Activated T-cell treated with anti-CD3 and anti-CD28 coated beads, Interleukin-2, amount 50 U/mL, for 24 hours (primary cell): ENCODE data around the gene MYPN.
"Not testable (repeated sequence)": the region's sequence is repeated elsewhere in the genome, so short reads cannot be mapped to it uniquely, and the experiment has no call there.

ENCODE experiments used
- DNase-seq: peaks from one replicate; pipeline ENCODE4 v3.0.0-alpha.2; 2020
- H3K27ac Mint-ChIP-seq: 2 replicates; pipeline ENCODE4 v1.8.0; 2020; ENCODE audit warnings: mild to moderate bottlenecking, mixed read lengths
- H3K27me3 Mint-ChIP-seq: 2 replicates; pipeline ENCODE4 v1.8.0; 2020; ENCODE audit warnings: mixed read lengths
- H3K36me3 Mint-ChIP-seq: 2 replicates; pipeline ENCODE4 v1.8.0; 2020; ENCODE audit warnings: low read depth, mixed read lengths
- H3K4me1 Mint-ChIP-seq: 2 replicates; pipeline ENCODE4 v1.8.0; 2020; ENCODE audit warnings: low read depth, mixed read lengths
- H3K4me3 Mint-ChIP-seq: 2 replicates; pipeline ENCODE4 v1.8.0; 2020; ENCODE audit warnings: mild to moderate bottlenecking, moderate library complexity, mixed read lengths
- H3K9me3 Mint-ChIP-seq: 2 replicates; pipeline ENCODE4 v1.8.0; 2020; ENCODE audit warnings: mixed read lengths

MYPN gene, protein sequence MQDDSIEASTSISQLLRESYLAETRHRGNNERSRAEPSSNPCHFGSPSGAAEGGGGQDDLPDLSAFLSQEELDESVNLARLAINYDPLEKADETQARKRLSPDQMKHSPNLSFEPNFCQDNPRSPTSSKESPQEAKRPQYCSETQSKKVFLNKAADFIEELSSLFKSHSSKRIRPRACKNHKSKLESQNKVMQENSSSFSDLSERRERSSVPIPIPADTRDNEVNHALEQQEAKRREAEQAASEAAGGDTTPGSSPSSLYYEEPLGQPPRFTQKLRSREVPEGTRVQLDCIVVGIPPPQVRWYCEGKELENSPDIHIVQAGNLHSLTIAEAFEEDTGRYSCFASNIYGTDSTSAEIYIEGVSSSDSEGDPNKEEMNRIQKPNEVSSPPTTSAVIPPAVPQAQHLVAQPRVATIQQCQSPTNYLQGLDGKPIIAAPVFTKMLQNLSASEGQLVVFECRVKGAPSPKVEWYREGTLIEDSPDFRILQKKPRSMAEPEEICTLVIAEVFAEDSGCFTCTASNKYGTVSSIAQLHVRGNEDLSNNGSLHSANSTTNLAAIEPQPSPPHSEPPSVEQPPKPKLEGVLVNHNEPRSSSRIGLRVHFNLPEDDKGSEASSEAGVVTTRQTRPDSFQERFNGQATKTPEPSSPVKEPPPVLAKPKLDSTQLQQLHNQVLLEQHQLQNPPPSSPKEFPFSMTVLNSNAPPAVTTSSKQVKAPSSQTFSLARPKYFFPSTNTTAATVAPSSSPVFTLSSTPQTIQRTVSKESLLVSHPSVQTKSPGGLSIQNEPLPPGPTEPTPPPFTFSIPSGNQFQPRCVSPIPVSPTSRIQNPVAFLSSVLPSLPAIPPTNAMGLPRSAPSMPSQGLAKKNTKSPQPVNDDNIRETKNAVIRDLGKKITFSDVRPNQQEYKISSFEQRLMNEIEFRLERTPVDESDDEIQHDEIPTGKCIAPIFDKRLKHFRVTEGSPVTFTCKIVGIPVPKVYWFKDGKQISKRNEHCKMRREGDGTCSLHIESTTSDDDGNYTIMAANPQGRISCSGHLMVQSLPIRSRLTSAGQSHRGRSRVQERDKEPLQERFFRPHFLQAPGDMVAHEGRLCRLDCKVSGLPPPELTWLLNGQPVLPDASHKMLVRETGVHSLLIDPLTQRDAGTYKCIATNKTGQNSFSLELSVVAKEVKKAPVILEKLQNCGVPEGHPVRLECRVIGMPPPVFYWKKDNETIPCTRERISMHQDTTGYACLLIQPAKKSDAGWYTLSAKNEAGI (N-terminal part only)

DNA sequence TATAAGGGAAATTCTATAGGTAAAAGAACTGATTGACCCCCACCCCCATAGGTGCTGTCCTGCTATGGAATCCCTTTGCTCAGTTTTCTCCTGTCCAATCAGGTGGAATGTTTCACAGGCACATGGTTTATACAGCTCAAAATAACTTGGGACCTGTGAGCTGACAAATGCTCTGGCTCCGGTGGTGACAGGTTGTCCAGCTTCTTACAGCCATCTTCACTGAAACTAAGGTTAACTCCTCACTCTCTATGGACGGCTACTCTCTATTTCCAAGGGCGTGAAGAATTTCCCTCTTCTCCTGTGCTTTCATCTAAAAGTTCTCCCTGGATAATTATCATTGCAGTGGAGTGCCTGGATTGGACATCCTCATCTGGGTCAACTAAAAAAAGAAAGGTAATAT lies at the start of gene MYPN:
MYPN (plus strand) TSS at position 158 of the 400 bp plus-strand sequence. CDS start 11,951 bp downstream, outside the sequence.
- no peak within 1 kb of the TSS for H3K4me3 Mint-ChIP-seq
- no peaks in the 10 kb centered on the region for H3K9me3 Mint-ChIP-seq
- no peak for DNase-seq
- H3K27ac Mint-ChIP-seq: no peak within 1 kb of the TSS
- peaks cover 2% of the 10 kb centered on the region for H3K4me1 Mint-ChIP-seq
- H3K27me3 Mint-ChIP-seq: peaks cover 5% of the 10 kb centered on the region
- H3K36me3 Mint-ChIP-seq: no peaks in the 10 kb centered on the region

DNA sequence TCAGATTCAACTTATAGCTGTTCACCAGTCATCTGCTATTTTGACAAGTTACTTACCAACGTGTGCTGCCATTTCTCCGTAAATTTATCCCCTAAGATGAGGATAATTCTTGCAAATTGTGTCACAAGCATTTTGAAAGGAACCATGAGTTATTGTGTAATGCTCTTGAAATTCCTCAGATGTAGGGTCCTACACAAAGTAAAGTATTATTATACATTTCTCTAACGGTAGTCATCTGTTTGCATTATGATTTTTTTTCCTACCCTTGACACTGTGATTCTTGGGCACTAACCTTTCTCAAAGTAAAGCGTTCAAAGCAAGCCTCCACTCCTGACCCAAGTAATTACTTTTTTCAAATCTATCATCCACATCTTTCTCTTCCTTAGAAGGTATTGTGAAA lies 42.3 kb upstream of the MYPN start:
- H3K4me3 Mint-ChIP-seq: no peak overlapping the region
- H3K36me3 Mint-ChIP-seq: peaks cover 60% of the 10 kb centered on the region
- H3K4me1 Mint-ChIP-seq: peaks cover 47% of the 10 kb centered on the region
- H3K9me3 Mint-ChIP-seq: no peaks in the 10 kb centered on the region
- no peaks in the 10 kb centered on the region for H3K27me3 Mint-ChIP-seq
- H3K27ac Mint-ChIP-seq: no peak overlapping the region
- DNase-seq: no peak

DNA sequence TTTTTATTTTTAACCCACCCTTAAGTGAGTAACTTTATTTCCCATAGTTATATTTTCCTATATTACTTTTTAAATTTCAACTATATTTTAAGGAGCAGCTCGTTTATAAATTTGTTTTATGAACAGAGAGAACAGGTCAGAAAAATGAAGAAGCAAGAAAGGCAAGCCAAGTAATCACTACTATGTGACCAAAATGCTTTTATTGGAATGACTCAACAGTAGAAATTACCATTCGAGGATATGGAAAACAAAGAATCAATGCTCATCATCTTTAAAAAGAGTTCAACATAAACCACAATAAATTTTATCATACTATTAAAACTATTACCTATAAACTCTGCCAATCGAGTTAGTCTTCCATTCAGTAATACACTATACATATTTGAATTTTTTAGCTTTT lies 41.8 kb upstream of the MYPN start:
- Mint-ChIP-seq H3K27me3 (no peaks in the 10 kb centered on the region), H3K36me3 (peaks cover 60% of the 10 kb centered on the region), H3K9me3 (no peaks in the 10 kb centered on the region), H3K4me1 (peaks cover 51% of the 10 kb centered on the region), H3K27ac (no peak overlapping the region), H3K4me3 (no peak overlapping the region)
- no peak for DNase-seq

DNA sequence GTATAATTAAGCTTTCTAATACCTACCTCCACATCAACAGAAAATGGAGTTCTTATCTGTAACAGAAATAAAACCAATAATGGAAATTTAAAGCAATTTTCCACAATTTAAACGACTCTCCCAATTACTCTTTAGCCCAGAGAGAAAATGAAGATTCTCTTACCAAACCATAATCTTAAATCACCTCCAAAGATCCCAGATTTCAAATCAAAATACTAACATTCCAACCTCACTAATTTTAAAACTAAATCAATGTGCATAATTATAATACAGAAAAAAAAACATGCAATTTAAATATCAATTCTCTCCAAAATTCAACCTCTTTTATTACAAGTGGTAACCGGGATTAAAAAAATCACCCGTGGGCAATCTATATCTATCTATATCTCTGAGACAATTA lies 35.7 kb upstream of the MYPN start:
- Mint-ChIP-seq H3K9me3 (no peaks in the 10 kb centered on the region), H3K4me3 (peak overlapping the region; percentile 96), H3K27ac (peak overlapping the region; percentile 96), H3K27me3 (no peaks in the 10 kb centered on the region), H3K36me3 (peaks cover 47% of the 10 kb centered on the region), H3K4me1 (peaks cover 48% of the 10 kb centered on the region)
- no peak for DNase-seq

DNA sequence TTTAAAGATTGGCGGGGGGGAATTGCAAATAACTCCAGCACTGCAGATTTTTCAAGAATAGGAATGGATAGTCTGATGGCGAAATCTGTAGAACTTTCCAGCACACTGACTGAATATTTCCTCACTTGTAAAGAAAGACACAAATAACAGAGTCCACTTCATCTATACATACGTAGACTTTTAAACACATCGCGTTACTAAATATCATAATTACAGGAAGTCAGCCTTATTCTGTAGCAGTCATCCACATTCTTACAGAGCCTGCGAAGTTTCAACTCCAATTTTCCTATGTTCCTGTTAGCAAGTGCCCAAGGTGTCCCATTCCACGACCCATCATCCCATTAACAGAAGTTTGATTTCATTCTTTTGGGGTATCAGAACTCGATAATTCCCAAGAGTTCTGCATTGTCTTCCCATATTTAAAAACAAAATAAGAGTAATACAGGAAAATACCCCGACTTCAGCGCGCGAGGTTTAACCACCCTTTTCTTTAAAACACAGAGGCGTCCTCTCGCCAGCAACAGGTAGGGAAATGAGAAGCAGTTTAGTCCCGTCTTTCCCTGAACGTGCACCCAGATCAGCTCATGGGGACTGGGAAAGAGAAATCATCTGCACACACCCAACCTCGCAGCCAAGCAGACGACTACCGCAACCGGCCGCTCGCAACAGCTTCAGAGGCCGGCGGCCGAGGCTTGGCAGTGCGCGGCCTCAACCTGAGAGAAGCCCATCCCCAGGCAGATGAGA lies 35.1 kb upstream of the MYPN start:
- peaks cover 43% of the 10 kb centered on the region for H3K4me1 Mint-ChIP-seq
- H3K9me3 Mint-ChIP-seq: no peaks in the 10 kb centered on the region
- no peaks in the 10 kb centered on the region for H3K27me3 Mint-ChIP-seq
- H3K36me3 Mint-ChIP-seq: peaks cover 42% of the 10 kb centered on the region
- peak overlapping the region; percentile 96 for H3K27ac Mint-ChIP-seq
- peak overlapping the region; percentile 96 for H3K4me3 Mint-ChIP-seq
- DNase-seq: no peak

DNA sequence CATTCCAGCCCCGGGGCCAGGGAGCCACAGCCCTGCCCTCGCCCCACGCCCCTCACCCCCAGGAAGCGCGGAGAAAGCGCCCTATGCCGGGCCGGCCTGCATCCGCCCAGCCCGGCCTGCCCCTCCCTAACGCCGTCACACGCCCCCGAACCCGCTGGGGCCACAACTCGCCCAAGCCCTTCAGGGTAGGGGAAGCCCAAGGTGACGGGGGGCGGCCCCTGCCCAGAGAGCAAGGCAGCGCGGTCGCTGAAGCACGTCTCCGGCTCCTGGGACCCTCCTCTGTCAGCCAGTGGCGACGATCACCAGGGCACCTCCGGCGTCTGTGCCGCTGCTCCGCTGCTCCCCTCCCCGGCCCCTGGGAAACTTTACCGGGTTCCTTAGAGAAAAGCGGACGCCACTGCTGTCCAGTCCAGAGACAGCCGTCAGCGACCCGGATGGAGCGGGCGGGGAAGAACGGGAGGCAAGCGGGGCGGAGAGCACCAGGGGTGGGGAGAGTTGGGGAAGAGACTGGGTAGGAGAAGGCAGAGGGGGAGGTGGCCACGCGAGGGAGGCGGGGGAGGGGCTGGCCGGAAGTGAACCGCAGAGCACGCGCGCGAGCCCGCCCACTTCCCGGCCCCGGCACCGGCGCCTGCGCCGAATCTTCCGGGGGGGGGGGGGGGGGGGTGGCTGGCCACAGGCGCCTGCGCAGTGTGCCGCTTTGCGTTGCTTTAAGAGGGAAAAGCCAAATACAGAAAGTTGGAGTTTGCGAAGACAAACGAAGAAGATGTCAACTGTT lies 34.3 kb upstream of the MYPN start, which contains the start of gene HERC4:
HERC4 (minus strand) TSS at position 509 of the 775 bp plus-strand sequence. CDS start 2,175 bp downstream, outside the sequence.
- Mint-ChIP-seq H3K9me3 (no peaks in the 10 kb centered on the region), H3K36me3 (peaks cover 37% of the 10 kb centered on the region), H3K27ac (peak within 1 kb of the TSS; percentile 96), H3K4me1 (peaks cover 39% of the 10 kb centered on the region), H3K27me3 (no peaks in the 10 kb centered on the region), H3K4me3 (peak within 1 kb of the TSS; percentile 96)
- peak; percentile 92 for DNase-seq

DNA sequence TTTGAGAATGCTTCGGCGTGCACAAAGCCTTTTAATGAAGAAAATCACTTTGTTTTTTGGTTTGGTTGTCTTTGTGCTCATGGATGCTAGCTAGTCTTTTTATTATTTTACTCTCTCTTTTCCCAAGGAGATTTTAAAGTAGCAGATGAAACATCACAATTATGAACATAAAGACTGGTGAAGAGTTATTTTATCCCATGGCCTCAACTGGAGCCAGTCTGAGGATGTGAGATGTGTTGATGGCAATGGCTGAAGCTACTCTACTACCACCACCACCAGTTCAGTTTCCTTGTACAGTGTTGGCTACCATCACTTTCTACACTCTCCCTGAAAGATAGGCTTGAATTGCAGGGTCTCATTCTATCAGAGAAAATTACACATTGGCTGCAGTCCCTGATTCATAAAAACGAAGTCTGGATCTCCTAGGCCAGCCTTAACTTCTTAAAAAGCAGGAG lies 33.7 kb upstream of the MYPN start:
- H3K27me3 Mint-ChIP-seq: no peaks in the 10 kb centered on the region
- H3K4me3 Mint-ChIP-seq: peak overlapping the region; percentile 96
- H3K36me3 Mint-ChIP-seq: peaks cover 36% of the 10 kb centered on the region
- H3K9me3 Mint-ChIP-seq: no peaks in the 10 kb centered on the region
- peak overlapping the region; percentile 88 for H3K27ac Mint-ChIP-seq
- peaks cover 38% of the 10 kb centered on the region for H3K4me1 Mint-ChIP-seq
- DNase-seq: no peak

DNA sequence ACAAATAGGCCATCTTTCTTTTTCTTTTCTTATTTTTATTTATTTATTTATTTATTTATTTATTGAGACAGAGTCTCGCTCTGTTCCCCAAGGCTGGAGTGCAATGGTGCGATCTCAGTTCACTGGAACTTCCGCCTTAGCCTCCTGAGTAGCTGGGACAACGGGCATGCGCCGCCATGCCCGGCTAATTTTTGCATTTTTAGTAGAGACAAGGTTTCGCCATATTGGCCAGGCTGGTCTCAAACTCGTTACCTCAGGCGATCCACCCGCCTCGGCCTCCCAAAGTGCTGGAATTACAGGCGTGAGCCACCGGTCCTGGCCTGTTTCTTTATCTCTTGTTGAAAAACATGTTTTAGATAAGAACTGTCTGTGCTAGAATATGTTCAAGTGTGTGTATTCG lies 33.2 kb upstream of the MYPN start:
- not testable (repeated sequence) for H3K27ac Mint-ChIP-seq, DNase-seq, H3K4me3 Mint-ChIP-seq, H3K9me3 Mint-ChIP-seq, H3K27me3 Mint-ChIP-seq
- Mint-ChIP-seq H3K36me3 (peaks cover 31% of the 10 kb centered on the region), H3K4me1 (peaks cover 33% of the 10 kb centered on the region)

DNA sequence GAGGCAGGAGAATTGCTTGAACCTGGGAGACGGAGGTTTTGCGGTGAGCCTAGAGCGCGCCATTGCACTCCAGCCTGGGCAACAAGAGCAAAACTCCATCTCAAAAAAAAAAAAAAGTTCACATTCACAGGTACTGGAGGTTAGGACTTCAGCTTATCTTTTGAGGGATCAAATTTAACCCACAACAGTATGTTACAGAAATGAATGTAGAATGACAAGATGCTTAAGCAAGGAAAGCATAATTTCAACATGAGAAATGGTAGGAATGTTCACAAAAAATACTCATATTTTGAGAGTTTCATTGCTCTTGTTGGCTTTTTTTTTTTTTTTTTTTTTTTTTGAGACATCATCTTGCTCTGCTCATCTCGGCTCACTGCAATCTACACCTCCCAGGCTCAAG lies 32.3 kb upstream of the MYPN start:
- no peak for DNase-seq
- H3K9me3 Mint-ChIP-seq: no peaks in the 10 kb centered on the region
- no peak overlapping the region for H3K4me3 Mint-ChIP-seq
- H3K27me3 Mint-ChIP-seq: no peaks in the 10 kb centered on the region
- H3K36me3 Mint-ChIP-seq: peaks cover 22% of the 10 kb centered on the region
- H3K27ac Mint-ChIP-seq: no peak overlapping the region
- H3K4me1 Mint-ChIP-seq: peaks cover 23% of the 10 kb centered on the region

DNA sequence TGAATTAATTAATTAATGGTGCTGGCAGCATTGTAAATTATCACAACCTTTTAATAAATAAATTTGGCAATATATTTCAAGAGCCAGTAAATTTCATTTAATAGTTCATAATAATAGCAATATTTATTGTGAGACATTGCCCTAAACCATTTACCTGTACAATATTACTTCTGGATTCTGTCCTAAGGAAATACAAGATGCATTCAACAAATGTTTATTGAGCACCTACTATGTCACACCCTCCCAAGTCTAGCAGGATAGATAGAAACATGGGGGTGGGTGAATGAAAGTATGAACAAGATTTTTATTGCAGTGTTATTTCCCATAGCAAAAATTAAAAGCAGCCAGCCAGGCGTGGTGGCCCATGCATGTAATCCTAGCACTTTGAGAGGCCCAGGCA lies 29.9 kb upstream of the MYPN start:
- H3K27me3 Mint-ChIP-seq: no peaks in the 10 kb centered on the region
- H3K4me1 Mint-ChIP-seq: peaks cover 6% of the 10 kb centered on the region
- DNase-seq: no peak
- no peak overlapping the region for H3K4me3 Mint-ChIP-seq
- peaks cover 2% of the 10 kb centered on the region for H3K36me3 Mint-ChIP-seq
- no peak overlapping the region for H3K27ac Mint-ChIP-seq
- no peaks in the 10 kb centered on the region for H3K9me3 Mint-ChIP-seq

DNA sequence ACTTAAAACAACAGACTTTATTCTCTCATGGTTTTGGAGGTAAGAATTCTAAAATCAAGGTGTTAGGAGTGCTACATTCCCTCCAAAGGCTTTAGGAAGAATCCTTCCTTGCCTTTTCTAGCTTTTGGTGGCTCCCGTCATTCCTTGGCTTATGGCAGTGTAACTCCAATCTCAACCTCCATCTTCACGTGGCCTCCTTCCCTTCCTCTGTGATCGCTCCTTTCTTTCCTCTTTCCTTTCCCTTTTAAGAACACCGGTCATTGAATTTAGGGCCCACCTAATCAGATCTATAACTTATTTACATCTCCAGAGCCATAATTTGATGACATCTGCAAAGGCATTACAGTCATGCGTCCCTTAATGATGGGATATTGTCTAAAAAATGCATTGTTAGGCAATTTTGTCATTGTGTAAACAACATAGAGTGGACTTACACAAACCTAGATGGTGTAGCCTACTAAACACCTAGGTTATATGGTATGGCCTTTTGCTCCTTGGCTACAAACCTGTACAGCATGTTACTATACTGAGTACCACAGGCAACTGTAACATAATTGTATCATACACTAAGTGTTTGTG lies 28.3 kb upstream of the MYPN start:
- H3K27ac Mint-ChIP-seq: no peak overlapping the region
- H3K4me1 Mint-ChIP-seq: no peaks in the 10 kb centered on the region
- H3K27me3 Mint-ChIP-seq: no peaks in the 10 kb centered on the region
- no peak overlapping the region for H3K4me3 Mint-ChIP-seq
- DNase-seq: no peak
- H3K36me3 Mint-ChIP-seq: no peaks in the 10 kb centered on the region
- H3K9me3 Mint-ChIP-seq: no peaks in the 10 kb centered on the region

DNA sequence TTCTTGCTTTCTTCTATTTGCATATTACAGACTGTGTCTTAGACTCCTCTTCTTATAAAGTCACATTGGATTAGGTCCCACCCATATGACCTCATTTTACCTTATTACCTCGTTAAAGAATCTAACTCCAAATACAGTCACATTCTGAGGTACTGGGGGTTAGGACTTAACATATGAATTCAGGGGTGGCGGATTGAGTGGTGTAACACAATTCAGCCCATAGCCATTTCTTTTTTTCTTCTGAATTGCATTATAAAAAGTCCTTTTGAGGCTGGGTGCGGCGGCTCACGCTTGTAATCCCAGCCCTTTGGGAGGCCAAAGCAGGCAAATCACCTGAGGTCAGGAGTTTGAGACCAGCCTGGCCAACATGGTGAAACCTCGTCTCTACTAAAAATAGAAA lies 27.4 kb upstream of the MYPN start:
- H3K4me1 Mint-ChIP-seq: no peaks in the 10 kb centered on the region

DNA sequence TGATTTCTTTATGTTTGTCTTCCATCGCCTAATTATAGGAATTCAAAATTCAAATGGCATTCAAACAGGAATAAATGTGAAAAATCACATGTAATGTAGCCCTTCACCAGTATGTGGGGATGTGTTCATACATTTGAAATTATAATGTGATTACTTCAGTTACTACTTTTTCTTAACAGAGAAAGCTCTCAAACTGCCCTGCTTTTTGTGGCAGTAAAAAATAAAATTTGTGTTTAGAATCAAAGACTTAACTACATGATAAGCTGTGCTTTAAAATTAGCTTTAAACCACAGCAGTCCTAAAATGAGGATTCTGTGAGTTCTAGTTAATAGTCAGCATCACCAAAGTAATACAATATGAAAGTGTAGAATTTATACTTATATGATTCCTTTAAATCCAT lies 26.4 kb upstream of the MYPN start:
- no peaks in the 10 kb centered on the region for H3K4me1 Mint-ChIP-seq
- DNase-seq: no peak
- no peaks in the 10 kb centered on the region for H3K36me3 Mint-ChIP-seq
- no peaks in the 10 kb centered on the region for H3K9me3 Mint-ChIP-seq
- H3K27me3 Mint-ChIP-seq: no peaks in the 10 kb centered on the region
- H3K4me3 Mint-ChIP-seq: no peak overlapping the region
- H3K27ac Mint-ChIP-seq: no peak overlapping the region

More for the DNA sequence above, 27.4 kb upstream of the MYPN start:
- Mint-ChIP-seq H3K9me3 (no peaks in the 10 kb centered on the region), H3K4me3 (no peak overlapping the region), H3K36me3 (no peaks in the 10 kb centered on the region), H3K27ac (no peak overlapping the region), H3K27me3 (no peaks in the 10 kb centered on the region)
- DNase-seq: no peak
